ENCODE data around the gene RAB40B. TPM values are rescaled to one million over a fixed set of nuclear protein-coding genes. Genes with fewer than 3 reads are reported as not detected.
A peak's percentile ranks its signal among the peaks of the same experiment; 100 is the strongest.

Gene RAB40B
- total and polyA plus RNA-seq, 2 of the 13 experiments (the other 11 are each of a cell fraction or from before 2014, with no cell fraction given), result 6.2 to 6.5 TPM

GRCh38 chr17:82737967-82738877 lies 39.7 kb upstream of the RAB40B start (continued):
- TF ChIP-seq HIC2 (CRISPR knock-in tag; IDR thresholded peaks at IDR 0.05; ENCODE audit: low read depth), result peak; percentile 98
- peak; percentile 75; the same call in 1 of the 2 replicates for TF ChIP-seq ZNF768 (CRISPR knock-in tag; IDR thresholded peaks at IDR 0.05)
- TF ChIP-seq ZNF556 (CRISPR knock-in tag; IDR thresholded peaks at IDR 0.05; ENCODE audit: borderline replicate concordance), result peak; percentile 99
- TF ChIP-seq ZNF343 (CRISPR knock-in tag; IDR thresholded peaks at IDR 0.05), result peak; percentile 99
- TF ChIP-seq ZNF547 (CRISPR knock-in tag; IDR thresholded peaks at IDR 0.05), result peak; percentile 99
- peak; percentile 87; the same call in 1 of the 2 replicates for TF ChIP-seq ZSCAN20 (CRISPR knock-in tag; IDR thresholded peaks at IDR 0.05; ENCODE audit: borderline replicate concordance)
- no peak for TF ChIP-seq GTF2F1 (IDR thresholded peaks at IDR 0.05; ENCODE audit: low read length)
- TF ChIP-seq HOXA9 (CRISPR knock-in tag; IDR thresholded peaks at IDR 0.05; ENCODE audit: borderline replicate concordance), result peak; percentile 99
- TF ChIP-seq HNF1A (IDR thresholded peaks at IDR 0.05; ENCODE audit: low read depth), result peak; percentile 58; the same call in 1 of the 2 replicates
- TF ChIP-seq HNF1A (CRISPR knock-in tag; IDR thresholded peaks at IDR 0.05; ENCODE audit: borderline replicate concordance), result peak; percentile 95
- peak; percentile 59 for TF ChIP-seq ZBTB21 (CRISPR knock-in tag; IDR thresholded peaks at IDR 0.05)
- peak; percentile 93 for TF ChIP-seq SP5 (CRISPR knock-in tag; IDR thresholded peaks at IDR 0.05; ENCODE audit: borderline replicate concordance, low read depth)
- TF ChIP-seq ZNF773 (CRISPR knock-in tag; IDR thresholded peaks at IDR 0.05; ENCODE audit: borderline replicate concordance), result peak; percentile 98
- peak; percentile 100 for TF ChIP-seq MXD1 (CRISPR knock-in tag; IDR thresholded peaks at IDR 0.05)
- peak; percentile 91 for TF ChIP-seq AGO2 (optimal IDR thresholded peaks at IDR 0.05; ENCODE audit: low read depth, low read length)
- TF ChIP-seq CSRNP2 (CRISPR knock-in tag; conservative IDR thresholded peaks at IDR 0.05; ENCODE audit: low read depth), result peak; percentile 95; the same call in 1 of the 2 replicates
- TF ChIP-seq TCF12 (IDR thresholded peaks at IDR 0.05), result no peak
- TF ChIP-seq TCF12 (CRISPR knock-in tag; IDR thresholded peaks at IDR 0.05), result peak; percentile 95
- TF ChIP-seq MTF2 (CRISPR knock-in tag; IDR thresholded peaks at IDR 0.05; ENCODE audit: borderline replicate concordance), result peak; percentile 71; the same call in 1 of the 2 replicates
- peak; percentile 88 for TF ChIP-seq TP53 (CRISPR knock-in tag; conservative IDR thresholded peaks at IDR 0.05)
- TF ChIP-seq KLF11 (CRISPR knock-in tag; IDR thresholded peaks at IDR 0.05), result peak; percentile 100
- peak; percentile 99 for TF ChIP-seq ZNF724P (CRISPR knock-in tag; IDR thresholded peaks at IDR 0.05; ENCODE audit: borderline replicate concordance)
